HG03460 (cell line): ENCODE results near the gene NACA.
A peak's percentile ranks its signal among the peaks of the same experiment; 100 is the strongest.

Experiments used
- ATAC-seq: cut with Tn5 transposase; IDR thresholded peaks from one replicate; pipeline ENCODE4 v1.9.1; 2021; ENCODE audit not compliant: unreplicated experiment

NACA gene

DNA sequence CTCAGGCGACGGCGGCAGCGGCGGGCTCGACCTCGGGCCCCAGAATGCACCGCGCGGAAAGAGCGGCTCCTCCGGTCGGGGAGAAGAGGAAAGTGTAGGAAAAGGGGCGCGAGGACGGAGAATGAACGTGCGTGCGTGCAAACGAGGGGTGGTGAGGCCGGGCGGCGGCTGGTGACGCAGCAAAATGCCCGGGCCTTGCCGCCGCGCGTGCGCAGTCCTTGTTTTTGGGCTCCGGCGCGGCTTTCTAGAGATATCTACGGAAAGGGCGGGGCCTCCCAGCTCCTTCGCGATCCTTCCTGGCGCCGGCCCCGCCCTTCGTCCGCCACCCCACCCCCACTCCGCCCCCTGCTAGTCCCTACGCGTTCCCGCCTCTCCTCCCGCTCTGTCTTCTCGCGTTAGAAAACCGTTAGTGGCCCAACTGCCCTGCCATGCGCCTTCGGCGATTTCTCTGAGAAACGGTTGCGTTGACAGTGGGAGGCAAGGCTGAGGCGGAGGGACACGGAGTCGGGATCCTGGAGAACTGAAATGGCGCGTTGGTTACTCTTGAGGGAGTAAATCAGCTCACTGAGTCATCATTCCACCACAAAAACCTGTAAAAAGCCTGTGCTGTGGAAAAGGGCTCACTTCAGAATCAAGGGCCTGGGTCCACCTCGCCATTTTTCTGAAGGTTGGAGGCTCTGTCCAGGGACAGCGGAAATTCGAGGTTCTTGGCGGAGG is 36.8 kb downstream of the NACA start, which contains the start of gene PTGES3:
Gene PTGES3, minus strand, starts transcription at position 156 of the 717 bp plus-strand sequence. CDS start 285 bp downstream, outside the sequence.
- peak; percentile 56 for ATAC-seq

DNA sequence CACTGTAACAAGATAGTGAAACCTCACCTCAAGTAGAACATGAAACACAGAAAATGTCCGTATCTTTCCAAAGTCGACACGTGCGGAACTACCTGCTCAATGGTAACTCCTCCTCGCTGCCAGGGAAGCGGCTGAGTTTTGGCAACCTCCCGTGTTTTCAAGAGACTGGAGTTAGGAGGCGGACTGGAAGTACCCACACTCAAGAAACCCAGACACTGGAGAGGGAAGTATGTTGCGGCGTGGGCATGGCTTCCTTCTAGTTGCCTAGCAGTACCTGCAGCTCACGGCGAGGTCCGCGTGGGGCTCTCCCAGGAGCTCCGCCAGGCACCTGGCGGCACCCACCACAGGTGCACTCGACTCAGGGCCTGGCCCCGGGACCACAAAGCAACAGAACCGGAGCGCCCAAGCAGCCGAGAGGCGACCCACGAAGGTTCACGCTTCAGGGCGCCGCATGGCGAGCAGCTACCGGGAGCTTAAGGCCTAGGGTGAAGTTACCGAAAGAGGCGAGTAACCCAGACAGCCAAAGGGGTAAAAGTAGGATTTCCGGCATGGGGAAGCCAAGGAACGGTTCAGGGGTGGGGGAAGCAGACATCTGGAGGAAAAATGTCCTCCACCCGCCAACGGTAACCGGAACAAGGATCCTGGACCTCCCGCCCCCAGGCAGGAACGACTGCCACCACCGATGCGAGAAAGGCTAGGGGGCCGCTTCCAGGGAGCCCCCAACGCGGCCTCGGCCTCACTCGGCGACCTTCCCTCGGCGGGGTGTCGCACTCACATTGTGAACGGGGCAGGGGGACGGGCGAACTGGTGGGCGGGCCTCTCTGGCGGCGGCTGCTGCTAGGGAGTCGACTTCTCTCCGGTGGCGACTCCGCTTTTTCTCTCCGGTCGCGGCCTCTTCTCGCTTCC is 37.6 kb downstream of the NACA start:
- ATAC-seq, result peak; percentile 11

DNA sequence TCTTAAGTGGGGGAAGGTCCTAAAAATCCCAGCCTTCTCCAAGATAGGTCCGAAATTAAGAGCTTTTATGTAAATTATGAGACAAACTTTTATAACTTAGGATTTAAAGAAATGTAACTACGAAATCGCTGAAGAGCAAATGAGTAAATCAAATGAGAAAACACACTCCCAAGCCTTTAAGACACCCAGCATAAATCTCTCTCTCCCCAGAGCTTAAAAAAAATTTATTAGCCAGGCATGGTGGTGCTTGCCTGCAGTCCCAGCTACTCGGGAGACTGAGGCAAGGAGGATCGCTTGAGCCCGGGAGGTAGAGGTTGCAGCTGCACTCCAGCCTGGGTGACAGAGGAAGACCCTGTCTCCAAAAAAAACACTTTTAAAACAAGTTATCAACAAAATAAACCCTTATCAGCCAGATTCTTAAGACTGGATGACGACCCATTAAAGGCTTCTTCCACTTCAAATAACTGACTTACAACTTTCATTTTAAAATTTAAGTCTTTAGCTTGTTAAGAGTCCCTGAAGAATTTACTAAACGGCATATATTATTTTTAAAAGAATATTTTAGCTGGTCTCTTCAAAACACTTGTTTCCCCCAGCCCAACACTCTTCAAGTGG is 40.2 kb downstream of the NACA start:
- ATAC-seq, result no peak

DNA sequence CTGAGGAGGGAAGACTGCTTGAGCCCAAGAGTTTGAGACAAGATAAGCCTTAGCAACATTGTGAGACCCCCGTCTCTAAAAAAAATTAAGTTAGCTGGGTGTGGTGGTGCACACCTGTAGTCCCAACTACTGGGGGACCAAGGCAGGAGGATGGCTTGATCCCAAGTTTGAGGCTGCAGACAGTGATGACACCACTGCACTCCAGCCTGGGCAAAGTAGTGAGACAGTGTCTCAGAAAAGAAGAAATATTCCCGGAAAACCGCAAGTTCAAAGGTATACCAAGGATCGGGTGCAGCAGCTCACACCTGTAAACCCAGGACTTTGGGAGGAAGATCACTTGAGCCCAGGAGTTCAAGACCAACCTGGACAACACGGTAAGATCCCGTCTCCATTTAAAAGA is 42.8 kb downstream of the NACA start:
- ATAC-seq, result no peak

GRCh38 chr12:56679883-56680575 is 45.1 kb downstream of the NACA start:
- ATAC-seq, result no peak

DNA sequence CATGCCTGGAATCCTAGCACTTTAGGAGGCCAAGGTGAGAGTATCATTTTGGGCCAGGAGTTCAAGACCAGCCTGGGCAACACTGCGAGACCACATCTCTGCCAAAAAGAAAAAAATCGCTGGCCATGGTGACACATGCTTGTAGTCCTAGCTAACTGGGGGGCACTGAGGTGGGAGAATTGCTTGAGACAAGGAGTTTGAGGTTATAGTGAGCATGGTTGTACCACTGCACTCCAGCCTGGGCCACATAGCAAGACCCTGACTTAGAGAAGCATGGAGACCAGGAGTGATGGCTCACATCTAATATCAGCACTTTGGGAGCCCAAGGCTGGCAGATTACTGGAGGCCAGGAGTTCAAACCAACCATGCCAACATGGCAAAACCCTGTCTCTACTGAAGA is 46.2 kb downstream of the NACA start:
- ATAC-seq, result no peak

DNA sequence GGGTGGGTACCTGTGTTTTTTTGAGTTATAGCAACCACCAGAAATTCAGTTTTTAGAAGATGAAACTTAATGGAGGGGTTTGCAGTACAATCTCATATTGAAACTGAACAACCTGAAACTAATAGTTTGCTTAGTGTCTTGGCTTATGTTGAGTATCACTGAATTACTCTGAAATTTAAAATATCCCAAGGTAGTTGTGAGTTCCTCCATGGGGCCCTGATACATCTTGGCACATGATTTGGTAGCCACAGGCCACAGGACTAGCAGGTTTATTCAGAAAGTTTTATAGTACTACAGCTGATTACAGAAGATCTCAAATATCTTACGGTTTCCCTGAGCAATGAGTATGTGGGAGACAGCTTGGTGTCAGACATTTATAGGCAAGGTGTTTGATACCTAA is 47.4 kb downstream of the NACA start:
- ATAC-seq, result no peak

GRCh38 chr12:56676851-56677580 is 48.1 kb downstream of the NACA start:
- no peak for ATAC-seq

- ATAC-seq, result no peak
Measured at GRCh38 chr12:56671608-56672007, 53.5 kb downstream of the NACA start.

DNA sequence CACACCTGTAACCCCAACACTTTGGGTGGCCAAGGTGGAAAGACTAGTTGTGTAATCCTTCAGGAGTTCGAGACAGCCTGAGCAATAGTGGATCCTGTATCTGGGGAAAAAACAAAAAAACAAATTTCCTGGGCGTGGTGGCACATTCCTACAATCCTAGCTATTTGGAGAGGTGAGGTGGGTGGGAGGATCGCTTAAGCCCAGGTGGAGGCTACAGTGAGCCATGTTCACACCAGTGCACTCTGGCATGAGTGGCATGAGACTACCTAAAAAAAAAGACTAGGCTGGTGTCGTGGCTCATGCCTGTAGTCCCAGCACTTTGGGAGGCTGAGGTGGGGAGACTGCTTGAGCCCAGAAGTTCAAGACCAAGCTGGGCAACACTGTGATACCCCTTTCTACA is 54.3 kb downstream of the NACA start:
- ATAC-seq, result no peak

GRCh38 chr12:56668197-56668457 is 57.0 kb downstream of the NACA start:
- ATAC-seq, result no peak
